GM12873 (cell line): Measurements from ENCODE around the gene POLN.
A peak's percentile ranks its signal among the peaks of the same experiment; 100 is the strongest.

Experiments
- TF ChIP-seq, protein P1 (sequence below): IDR thresholded peaks from 2 replicates; pipeline ENCODE4 v1.5.1; 2012; ENCODE audit warnings: low read depth, mild to moderate bottlenecking, moderate library complexity, low read length, control low read depth; ENCODE audit not compliant: insufficient read depth; ENCODE audit errors: missing control alignments

The POLN gene

DNA sequence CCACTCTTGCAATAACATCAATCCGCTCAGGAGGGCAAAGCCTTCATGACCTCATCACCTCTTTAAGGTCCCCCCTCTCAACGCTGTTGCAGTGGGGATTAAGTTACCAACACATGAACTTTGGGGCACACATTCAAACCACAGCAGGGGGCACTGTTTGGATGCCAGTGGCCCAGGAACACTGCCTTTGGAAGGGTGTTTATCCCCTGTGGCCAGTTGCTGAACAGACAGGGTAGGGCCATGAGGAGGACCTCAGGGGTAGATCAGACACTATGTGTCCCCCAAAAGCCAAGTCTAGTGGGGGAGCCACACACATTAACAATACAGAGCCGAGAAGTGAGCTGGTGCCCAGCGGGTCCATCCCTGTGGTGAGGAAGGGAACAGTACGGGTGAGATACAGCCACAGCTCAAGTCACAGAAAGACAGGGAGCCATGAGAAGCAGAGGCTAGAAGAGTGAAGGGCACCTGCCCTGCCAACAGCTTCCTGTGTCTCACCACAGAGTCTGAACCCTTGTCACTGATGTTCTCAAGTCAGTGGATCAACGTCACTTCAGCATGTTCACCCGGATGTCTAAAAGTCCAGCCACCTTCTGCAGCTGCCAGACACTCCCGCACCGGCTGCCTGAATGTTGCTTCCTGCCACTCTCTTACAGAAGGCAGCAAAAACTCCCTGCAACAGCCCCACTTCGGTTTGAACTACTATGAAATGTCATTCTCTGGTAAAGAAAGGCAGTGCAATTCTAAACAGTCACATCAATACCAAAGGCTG lies 39.8 kb upstream of the POLN start:
- TF ChIP-seq, protein P1, sequence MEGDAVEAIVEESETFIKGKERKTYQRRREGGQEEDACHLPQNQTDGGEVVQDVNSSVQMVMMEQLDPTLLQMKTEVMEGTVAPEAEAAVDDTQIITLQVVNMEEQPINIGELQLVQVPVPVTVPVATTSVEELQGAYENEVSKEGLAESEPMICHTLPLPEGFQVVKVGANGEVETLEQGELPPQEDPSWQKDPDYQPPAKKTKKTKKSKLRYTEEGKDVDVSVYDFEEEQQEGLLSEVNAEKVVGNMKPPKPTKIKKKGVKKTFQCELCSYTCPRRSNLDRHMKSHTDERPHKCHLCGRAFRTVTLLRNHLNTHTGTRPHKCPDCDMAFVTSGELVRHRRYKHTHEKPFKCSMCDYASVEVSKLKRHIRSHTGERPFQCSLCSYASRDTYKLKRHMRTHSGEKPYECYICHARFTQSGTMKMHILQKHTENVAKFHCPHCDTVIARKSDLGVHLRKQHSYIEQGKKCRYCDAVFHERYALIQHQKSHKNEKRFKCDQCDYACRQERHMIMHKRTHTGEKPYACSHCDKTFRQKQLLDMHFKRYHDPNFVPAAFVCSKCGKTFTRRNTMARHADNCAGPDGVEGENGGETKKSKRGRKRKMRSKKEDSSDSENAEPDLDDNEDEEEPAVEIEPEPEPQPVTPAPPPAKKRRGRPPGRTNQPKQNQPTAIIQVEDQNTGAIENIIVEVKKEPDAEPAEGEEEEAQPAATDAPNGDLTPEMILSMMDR, result peak; percentile 47

DNA sequence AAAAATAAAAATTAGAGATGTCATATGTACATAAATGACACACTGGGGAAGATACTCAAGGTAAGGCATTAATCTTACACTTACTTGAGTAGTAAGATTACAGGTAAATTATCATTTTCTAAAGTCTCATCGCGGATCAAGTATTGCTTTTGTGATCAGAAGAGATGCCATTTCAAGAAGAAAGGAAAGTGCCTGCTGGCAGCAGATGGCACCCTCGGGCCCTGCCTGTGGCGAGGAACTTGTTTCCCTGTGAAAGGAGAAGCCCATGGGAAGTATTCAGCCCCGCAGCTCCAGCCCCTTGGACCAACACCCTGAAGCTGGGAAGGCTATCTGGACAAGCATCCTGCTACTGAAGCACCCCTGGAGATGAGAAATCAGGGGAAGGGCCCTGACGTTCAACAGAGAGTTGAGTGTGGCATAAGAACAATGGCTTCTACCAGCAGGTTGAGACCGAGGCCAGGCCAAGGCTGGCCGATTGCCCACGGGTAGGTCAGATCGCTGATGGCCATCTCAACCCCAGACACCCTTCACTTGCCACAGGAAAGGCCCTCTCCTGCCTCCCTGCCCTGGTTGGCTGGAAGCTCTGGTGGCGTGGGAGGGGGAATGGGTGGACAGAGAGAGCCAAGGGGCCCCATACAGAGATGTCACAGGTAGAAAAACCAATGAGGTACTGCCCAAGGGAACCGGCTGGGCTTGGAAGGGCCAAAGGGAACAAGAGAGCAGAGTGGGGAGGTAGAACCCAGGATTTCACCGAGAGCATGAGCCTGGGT lies 38.8 kb upstream of the POLN start:
- TF ChIP-seq, protein P1, result no peak

DNA sequence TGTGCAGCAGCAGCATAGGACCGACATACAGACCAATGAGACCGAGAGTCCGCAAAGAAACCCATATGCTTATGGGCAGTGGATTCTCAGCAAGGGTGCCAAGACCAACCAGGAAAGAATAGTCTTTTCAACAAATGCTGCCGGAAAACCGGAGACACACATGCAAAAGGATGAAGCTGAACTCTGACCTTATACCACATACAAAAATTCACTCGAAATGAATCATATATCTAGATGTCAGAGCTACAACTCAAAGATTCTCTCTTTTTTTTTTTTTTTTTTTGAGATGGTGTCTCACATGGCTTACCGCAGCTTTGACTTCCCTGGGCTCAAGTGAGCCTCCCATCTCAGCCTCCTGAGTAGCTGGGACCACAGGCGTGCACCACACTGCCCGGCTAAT lies 36.0 kb upstream of the POLN start:
- TF ChIP-seq, protein P1, result no peak

DNA sequence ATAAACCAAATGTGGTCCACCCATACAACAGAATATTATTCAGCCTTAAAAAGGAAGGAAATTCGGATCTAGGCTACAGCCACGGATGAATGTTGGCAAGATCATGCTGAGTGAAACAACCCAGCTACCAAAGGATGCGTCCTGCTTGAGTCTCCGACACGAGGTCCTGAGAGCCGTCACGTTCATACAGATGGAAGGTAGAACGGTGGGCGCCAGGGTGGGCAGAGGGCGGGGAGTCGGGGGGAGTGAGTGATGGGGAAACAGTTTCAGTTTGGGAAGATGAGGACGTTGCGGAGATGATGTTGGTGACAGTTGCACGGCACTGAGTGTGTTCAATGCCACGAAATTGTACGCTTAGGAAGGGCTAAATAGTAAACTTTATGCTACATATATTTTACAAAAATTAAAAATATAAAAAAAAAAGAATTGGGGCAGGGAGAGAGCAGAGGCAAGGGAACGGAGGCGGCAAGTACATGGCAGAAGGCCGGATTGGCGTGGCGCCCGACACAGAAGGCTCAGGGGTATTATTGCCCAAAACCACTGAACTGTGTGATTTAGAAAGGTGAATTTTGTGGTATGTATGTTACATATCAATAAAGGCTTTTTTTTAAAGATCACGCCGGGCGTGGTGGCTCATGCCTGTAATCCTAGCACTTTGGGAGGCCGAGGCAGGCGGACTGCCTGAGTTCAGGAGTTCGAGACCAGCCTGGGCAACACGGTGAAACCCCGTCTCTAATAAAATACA lies 34.8 kb upstream of the POLN start:
- TF ChIP-seq, protein P1, result no peak

DNA sequence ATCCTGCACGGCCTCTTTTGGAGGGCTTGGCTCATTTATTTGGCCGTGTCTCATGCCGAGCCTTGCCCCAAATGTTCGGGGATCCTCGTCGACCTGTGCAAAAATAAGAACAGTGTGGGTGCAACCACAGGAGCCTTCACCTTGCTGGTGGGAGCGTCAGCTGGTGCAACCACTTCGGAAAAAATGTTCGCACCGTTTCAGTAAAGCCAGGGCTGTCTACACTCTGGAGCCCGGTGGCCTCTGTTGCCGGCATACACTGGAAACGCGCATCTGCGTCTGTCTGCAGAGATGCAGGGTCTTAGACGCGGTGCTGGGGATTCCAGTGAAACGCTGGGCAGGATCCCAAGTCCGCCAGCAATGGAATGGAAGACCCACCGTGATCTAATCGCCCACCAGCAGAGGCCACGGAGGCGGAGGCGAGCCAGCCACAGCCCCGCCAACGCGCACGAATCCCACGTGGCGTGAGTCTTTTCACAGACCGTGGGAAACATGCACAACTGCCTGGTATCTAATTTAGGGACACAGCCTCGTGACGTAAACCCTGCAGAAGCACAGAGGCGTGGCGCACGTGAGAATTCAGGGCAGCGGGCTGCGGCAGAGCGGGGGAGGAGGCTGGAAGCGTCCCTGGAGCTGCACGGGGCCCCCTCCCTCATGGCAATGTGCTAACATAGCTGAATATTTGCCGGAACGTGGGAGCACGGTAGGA lies 33.8 kb upstream of the POLN start:
- TF ChIP-seq, protein P1, result no peak

DNA sequence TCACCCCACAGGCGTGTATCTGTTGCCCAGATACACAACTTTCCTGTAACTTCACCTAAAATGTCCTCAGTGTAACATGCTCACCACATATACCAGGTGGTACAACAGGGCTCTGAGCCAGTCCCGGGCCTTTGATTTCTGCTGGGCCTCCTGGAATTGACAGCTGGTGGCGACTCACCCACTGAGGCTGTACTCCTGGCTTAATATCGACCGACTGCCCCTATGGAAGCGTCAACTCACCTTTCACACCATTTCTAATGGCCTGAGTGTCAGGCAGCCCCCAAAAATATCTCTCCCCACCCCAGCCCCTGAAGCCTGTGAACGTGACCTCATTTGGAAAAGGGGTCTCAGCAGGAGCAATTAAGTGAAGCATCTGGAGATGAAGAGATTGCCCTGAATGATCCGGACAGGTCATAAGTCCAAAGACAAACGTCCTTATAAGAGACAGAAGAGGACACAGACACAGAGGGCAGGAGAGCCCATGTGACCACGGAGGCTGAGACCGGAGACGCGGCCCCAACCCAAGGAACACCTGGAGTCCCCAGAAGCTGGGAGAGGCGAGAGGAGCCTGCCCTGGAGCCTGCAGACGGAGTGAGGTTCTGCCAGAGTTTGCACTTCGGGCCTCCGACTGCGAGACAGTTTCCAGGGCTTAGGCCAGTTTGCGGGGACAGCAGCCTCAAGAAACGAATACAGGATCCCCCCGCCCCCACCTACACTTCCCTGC lies 32.6 kb upstream of the POLN start:
- TF ChIP-seq, protein P1, result no peak
